ENCODE results near the gene ZNF787. TPM values are rescaled to one million over a fixed set of nuclear protein-coding genes. Genes with fewer than 3 reads are reported as not detected.

The ZNF787 gene
- total RNA-seq, 1 experiment from 2014 or later, result 111 TPM

DNA sequence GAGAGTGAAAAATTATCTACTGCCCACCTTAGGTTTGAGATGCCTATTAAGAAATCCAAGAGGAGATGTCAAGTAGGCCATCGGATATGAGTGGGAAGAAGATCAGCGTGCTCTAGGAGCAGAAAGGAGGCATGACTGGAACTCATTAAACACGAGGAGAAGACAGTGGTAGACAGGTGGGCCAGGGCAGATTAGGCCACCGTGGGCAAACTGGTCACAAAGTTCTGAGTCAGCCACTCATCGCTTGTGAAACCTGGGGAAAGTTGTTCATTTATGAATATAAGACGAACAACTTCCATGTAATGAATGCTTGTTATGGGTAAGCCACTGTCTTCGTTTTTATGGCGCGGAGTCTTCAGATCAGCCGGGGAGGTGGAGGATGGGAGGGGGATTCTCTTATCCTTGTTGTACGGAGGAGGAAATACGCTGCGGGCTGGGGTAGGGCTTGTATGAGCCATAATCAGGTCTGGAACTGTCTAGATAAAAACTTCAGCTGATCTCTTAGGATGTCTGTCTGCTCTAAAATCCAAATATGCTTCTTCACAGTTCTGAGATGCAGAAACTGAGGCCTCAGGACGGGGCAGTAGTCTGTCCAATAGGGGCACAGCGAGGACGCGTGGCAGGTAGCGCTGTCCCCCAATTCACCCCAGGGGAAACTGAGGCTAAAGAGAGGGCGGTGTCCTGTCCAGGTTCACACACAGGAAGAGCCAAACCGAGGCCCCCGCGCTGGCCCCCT is 18.9 kb upstream of the ZNF787 start:
- H3K27me3 ChIP-seq (ENCODE audit: low read length), result no peaks in the 10 kb centered on the region
- H3K36me3 ChIP-seq (ENCODE audit: low read depth, low read length), result no peaks in the 10 kb centered on the region
- peaks cover 21% of the 10 kb centered on the region for H3K4me1 ChIP-seq (ENCODE audit: insufficient read depth, low read length)
- no peak overlapping the region for H3K27ac ChIP-seq (ENCODE audit: low read length)
- H3K4me3 ChIP-seq (ENCODE audit: low read length), result peak overlapping the region; percentile 80
- H3K9me2 ChIP-seq (replicated peaks; ENCODE audit: low read length), result no peaks in the 10 kb centered on the region
- intact Hi-C loops (cut with micrococcal nuclease), result loop anchor here (1.0 to 5.0 kb wide), 2 partner anchors 19 to 337 kb away; partner anchors contain the start of genes ZNF667 and ZNF787
- H4K20me1 ChIP-seq (ENCODE audit: low read length), result no peaks in the 10 kb centered on the region
- ChIA-PET CTCF (no interaction called here), POLR2A (ENCODE audit: unreplicated experiment) (no interaction called here)
- peak overlapping the region; percentile 89 for H3K4me2 ChIP-seq (ENCODE audit: low read length)
- no peaks in the 10 kb centered on the region for H3K9me3 ChIP-seq (ENCODE audit: low read length)
- peaks cover 35% of the 10 kb centered on the region for H3K79me2 ChIP-seq (ENCODE audit: low read length)
- H3F3A ChIP-seq (ENCODE audit: low read length, unreplicated experiment), result no peaks in the 10 kb centered on the region
- BruUV-seq (replicated peaks), result TSS peak; percentile 90
- peak overlapping the region; percentile 67 for H3K9ac ChIP-seq (ENCODE audit: low read length)
- no peak for TF ChIP-seq EZH2phosphoT487 (IDR thresholded peaks at IDR 0.05; ENCODE audit: borderline replicate concordance, low read length)
- TF ChIP-seq EZH2 (IDR thresholded peaks at IDR 0.05; ENCODE audit: low read length, unreplicated experiment), result no peak
- no peak for TF ChIP-seq CTCF (conservative IDR thresholded peaks at IDR 0.05; ENCODE audit: low read depth, low read length)
- peak overlapping the region; percentile 91 for H2AFZ ChIP-seq (ENCODE audit: low read length)
- DNase-seq, result no peak
- no peak for ATAC-seq

DNA sequence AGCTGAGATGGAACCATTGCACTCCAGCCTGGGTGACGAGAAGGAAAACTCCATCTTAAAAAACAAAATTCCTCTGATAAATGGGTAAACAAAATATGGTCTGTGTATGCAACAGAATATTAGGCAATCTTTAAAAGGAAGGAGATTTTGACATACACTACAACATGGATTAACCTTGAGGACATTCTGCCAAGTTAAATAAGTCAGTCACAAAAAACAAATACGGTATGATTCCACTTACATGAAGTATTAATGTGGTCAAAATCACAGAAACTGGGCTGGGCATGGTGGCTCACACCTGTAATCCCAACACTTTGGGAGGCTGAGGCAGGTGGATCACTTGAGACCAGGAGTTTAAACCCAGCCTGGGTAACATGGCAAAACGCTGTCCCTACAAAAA is 17.0 kb upstream of the ZNF787 start:
- Histone ChIP-seq H3K36me3 (ENCODE audit: low read depth, low read length) (no peaks in the 10 kb centered on the region), H3K27ac (ENCODE audit: low read length) (no peak overlapping the region), H3K4me2 (ENCODE audit: low read length) (no peak overlapping the region), H3K79me2 (ENCODE audit: low read length) (peaks cover 15% of the 10 kb centered on the region), H3K27me3 (ENCODE audit: low read length) (no peaks in the 10 kb centered on the region), H3K9me3 (ENCODE audit: low read length) (no peaks in the 10 kb centered on the region), H2AFZ (ENCODE audit: low read length) (no peak overlapping the region), H3K9ac (ENCODE audit: low read length) (no peak overlapping the region), H3F3A (ENCODE audit: low read length, unreplicated experiment) (no peaks in the 10 kb centered on the region), H3K4me1 (ENCODE audit: insufficient read depth, low read length) (peaks cover 24% of the 10 kb centered on the region), H3K4me3 (ENCODE audit: low read length) (no peak overlapping the region), H4K20me1 (ENCODE audit: low read length) (no peaks in the 10 kb centered on the region), H3K9me2 (replicated peaks; ENCODE audit: low read length) (no peaks in the 10 kb centered on the region)
- DNase-seq (peak; percentile 36), ATAC-seq (no peak)
- ChIA-PET POLR2A (ENCODE audit: unreplicated experiment) (no interaction called here), CTCF (no interaction called here)
- intact Hi-C loops (cut with micrococcal nuclease), result no loop called here
- BruUV-seq (replicated peaks), result no TSS peak
- TF ChIP-seq EZH2 (IDR thresholded peaks at IDR 0.05; ENCODE audit: low read length, unreplicated experiment) (no peak), EZH2phosphoT487 (IDR thresholded peaks at IDR 0.05; ENCODE audit: borderline replicate concordance, low read length) (no peak), CTCF (conservative IDR thresholded peaks at IDR 0.05; ENCODE audit: low read depth, low read length) (no peak)

DNA sequence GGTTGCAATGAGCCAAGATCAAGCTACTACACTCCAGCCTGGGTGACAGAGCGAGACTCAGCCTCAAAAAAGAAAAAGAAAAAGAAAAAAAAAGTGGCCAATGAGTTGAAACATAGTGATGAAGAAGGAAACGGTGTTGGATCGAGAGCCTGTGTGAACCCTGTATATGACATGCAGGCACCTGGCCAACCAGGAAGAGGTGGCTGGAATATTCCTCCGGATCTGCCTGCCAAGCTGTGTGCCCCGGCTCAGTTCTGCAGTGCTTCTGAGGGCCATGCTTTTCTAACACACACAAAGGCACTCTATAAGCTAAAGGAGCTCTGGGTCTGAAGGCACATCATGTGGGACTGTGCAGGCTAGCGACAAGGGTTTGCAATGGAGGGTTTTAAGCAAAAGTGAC is 16.3 kb upstream of the ZNF787 start:
- Histone ChIP-seq H3K9me3 (ENCODE audit: low read length) (no peaks in the 10 kb centered on the region), H3K27me3 (ENCODE audit: low read length) (no peaks in the 10 kb centered on the region), H3K27ac (ENCODE audit: low read length) (no peak overlapping the region), H3K9ac (ENCODE audit: low read length) (no peak overlapping the region), H3K4me2 (ENCODE audit: low read length) (no peak overlapping the region), H3K4me1 (ENCODE audit: insufficient read depth, low read length) (peaks cover 18% of the 10 kb centered on the region), H3K79me2 (ENCODE audit: low read length) (peaks cover 9% of the 10 kb centered on the region), H4K20me1 (ENCODE audit: low read length) (no peaks in the 10 kb centered on the region), H3K4me3 (ENCODE audit: low read length) (no peak overlapping the region), H2AFZ (ENCODE audit: low read length) (0 out of 2 replicates have a peak overlapping the region, but pooled peaks have one; percentile 33), H3K9me2 (replicated peaks; ENCODE audit: low read length) (no peaks in the 10 kb centered on the region), H3K36me3 (ENCODE audit: low read depth, low read length) (no peaks in the 10 kb centered on the region), H3F3A (ENCODE audit: low read length, unreplicated experiment) (no peaks in the 10 kb centered on the region)
- ATAC-seq (no peak), DNase-seq (peak; percentile 10)
- intact Hi-C loops (cut with micrococcal nuclease), result no loop called here
- no TSS peak for BruUV-seq (replicated peaks)
- TF ChIP-seq CTCF (conservative IDR thresholded peaks at IDR 0.05; ENCODE audit: low read depth, low read length), result no peak
- no peak for TF ChIP-seq EZH2 (IDR thresholded peaks at IDR 0.05; ENCODE audit: low read length, unreplicated experiment)
- TF ChIP-seq EZH2phosphoT487 (IDR thresholded peaks at IDR 0.05; ENCODE audit: borderline replicate concordance, low read length), result no peak
- POLR2A ChIA-PET (ENCODE audit: unreplicated experiment), result no interaction called here
- CTCF ChIA-PET, result no interaction called here

All from PC-3 (cell line).